Upper lobe of left lung (tissue), 6 donors: Measurements from ENCODE around the gene CXCL16. TPM values are rescaled to one million over a fixed set of nuclear protein-coding genes. Genes with fewer than 3 reads are reported as not detected.
"Not testable (repeated sequence)": the region's sequence is repeated elsewhere in the genome, so short reads cannot be mapped to it uniquely, and the experiment has no call there.

ENCODE experiments used
- ATAC-seq, 2 donors: fragments of 200-7000 bp; cut with Tn5 transposase; one replicate each; pipeline ENCODE4 v1.9.1; 2022; ENCODE audit warnings: mild to moderate bottlenecking in 2 of 2, moderate library complexity in 2 of 2; ENCODE audit not compliant: low FRiP score in 2 of 2
- DNase-seq, 2 donors: peaks; one replicate each; pipeline ENCODE4 v3.0.0-alpha.2; 2019 to 2020
- H3K27ac ChIP-seq, 4 donors: fragments of 200-600 bp; sonication (generic); one replicate each; pipeline ENCODE4 v1.5.1; 2016 to 2019
- H3K27me3 ChIP-seq, 4 donors: fragments of 200-600 bp; sonication (generic); one replicate each; pipeline ENCODE4 v1.5.1; 2017 to 2019
- H3K36me3 ChIP-seq, 4 donors: fragments of 200-600 bp; sonication (generic); one replicate each; pipeline ENCODE4 v1.5.1; 2016 to 2019
- H3K4me1 ChIP-seq, 4 donors: fragments of 200-600 bp; sonication (generic); one replicate each; pipeline ENCODE4 v1.5.1; 2018 to 2019
- H3K4me3 ChIP-seq, 4 donors: fragments of 200-600 bp; sonication (generic); one replicate each; pipeline ENCODE4 v1.5.1; 2017 to 2019; ENCODE audit warnings: mild to moderate bottlenecking in 2 of 4, moderate library complexity in 1 of 4
- H3K9me3 ChIP-seq, 4 donors: fragments of 200-600 bp; sonication (generic); one replicate each; pipeline ENCODE4 v1.5.1; 2018 to 2019
- CTCF ChIP-seq, 6 experiments: fragments of 450-650 bp in 4 of 6; fragments of 200-600 bp in 2 of 6; sonication (generic) in 2 of 6; IDR thresholded peaks; one replicate each; pipeline ENCODE4 v1.5.1; 2016 to 2019; ENCODE audit warnings: antibody characterized with exemption in 6 of 6
- EP300 ChIP-seq, 4 donors: sonication (generic); formaldehyde crosslinking; IDR thresholded peaks; one replicate each; pipeline ENCODE4 v1.5.1; 2017; ENCODE audit warnings: antibody characterized with exemption in 4 of 4, control low read depth in 2 of 4
- POLR2A ChIP-seq, 4 donors: fragments of 450-650 bp; IDR thresholded peaks; one replicate each; pipeline ENCODE4 v1.5.1; 2016 to 2017; ENCODE audit warnings: antibody characterized with exemption in 4 of 4, mild to moderate bottlenecking in 2 of 4
- POLR2AphosphoS5 ChIP-seq, 2 donors: sonication (generic); formaldehyde crosslinking; IDR thresholded peaks; one replicate each; pipeline ENCODE4 v1.5.1; 2017; ENCODE audit warnings: antibody characterized with exemption in 2 of 2
- WGBS, 2 donors: methylation state at CpG; one replicate each; pipeline ENCODE4 v1.1.5; 2017 to 2018; 5-methylcytosine and 5-hydroxymethylcytosine counted together
- total RNA-seq, 6 donors: library from RNA; depleted of rRNA in 4 of 6; stranded (reverse); fragments of >200 nt in 4 of 6; gene quantifications; one replicate each; pipeline versions ENCODE4 v1.1.0 to v1.2.1, GENCODE V29; 2016 to 2021
- donor health status: DM: no; HTN: no; CAD: no; lungs with moderate emphysema.
- donor health status: DM: no; HTN: yes; CAD: no; lungs with severe emphysema.

Gene CXCL16
- total RNA-seq, 6 donors from 2014 or later: 62.9 to 281 (median 122) TPM

- Histone ChIP-seq H3K9me3 (no peaks in the 10 kb centered on the region), H3K27me3 (no peaks in the 10 kb centered on the region), H3K4me3 (no peak overlapping the region), H3K27ac (no peak overlapping the region), H3K36me3 (peaks cover 0 to 29% (median 5%) of the 10 kb centered on the region in 4 donors), H3K4me1 (peaks cover 0 to 6% (median 0%) of the 10 kb centered on the region in 4 donors)
- TF ChIP-seq EP300 (IDR thresholded peaks at IDR 0.05): no peak
- TF ChIP-seq POLR2AphosphoS5 (IDR thresholded peaks at IDR 0.05): no peak
- TF ChIP-seq CTCF (IDR thresholded peaks at IDR 0.05): no peak
- TF ChIP-seq POLR2A (IDR thresholded peaks at IDR 0.05): no peak
- ATAC-seq (no peak), DNase-seq (no peak)
- 85 to 88% methylated on average over 2 of the region's 2 CpGs for WGBS, 2 donors
These were observed 49.0 kb downstream of the CXCL16 start for GRCh38 chr17:4690745-4691144.

DNA sequence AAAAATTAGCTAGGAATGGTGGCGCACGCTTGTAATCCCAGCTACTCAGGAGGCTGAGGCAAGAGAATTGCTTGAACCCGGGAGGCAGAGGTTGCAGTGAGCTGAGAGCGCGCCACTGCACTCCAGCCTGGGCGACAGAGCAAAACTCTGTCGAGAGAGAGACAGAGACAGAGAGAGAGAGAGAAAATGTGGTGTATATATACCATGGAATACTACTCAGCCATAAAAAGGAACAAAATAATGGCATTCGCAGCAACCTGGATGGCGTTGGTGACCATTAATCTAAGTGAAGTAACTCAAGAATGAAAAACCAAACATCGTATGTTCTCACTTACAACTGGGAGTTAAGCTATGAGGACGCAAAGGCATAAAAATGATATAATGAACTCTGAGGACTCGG lies 49.9 kb downstream of the CXCL16 start:
- DNase-seq, H3K4me1 ChIP-seq, ATAC-seq, H3K9me3 ChIP-seq, H3K4me3 ChIP-seq, H3K27me3 ChIP-seq, H3K27ac ChIP-seq: not testable (repeated sequence)
- peaks cover 0 to 36% (median 5%) of the 10 kb centered on the region in 4 donors for H3K36me3 ChIP-seq
- 88 to 89% methylated on average over 12 of the region's 12 CpGs for WGBS, 2 donors

DNA sequence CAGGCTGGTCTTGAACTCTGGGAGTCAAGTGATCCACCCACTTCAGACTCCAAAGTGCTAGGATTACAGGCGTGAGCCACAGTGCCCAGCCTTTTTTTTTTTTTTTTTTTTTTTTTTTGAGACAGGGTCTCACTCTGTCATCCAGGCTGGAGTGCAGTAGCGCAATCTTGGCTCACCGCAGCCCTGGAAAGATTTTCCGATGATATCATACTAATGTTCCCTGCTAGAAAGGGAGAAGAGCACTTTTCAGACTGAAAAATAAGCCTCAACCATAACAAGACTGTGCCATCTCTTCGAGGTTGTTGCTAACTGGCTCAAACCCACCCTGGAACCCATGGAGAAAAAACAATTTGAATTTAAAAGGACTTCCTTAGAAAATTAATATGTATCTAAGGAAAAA lies 56.0 kb downstream of the CXCL16 start:
- 92 to 98% methylated on average over 3 to 5 of the region's 5 CpGs for WGBS, 2 donors
- H3K9me3 ChIP-seq, H3K27ac ChIP-seq, H3K27me3 ChIP-seq, DNase-seq, H3K4me1 ChIP-seq, H3K4me3 ChIP-seq: not testable (repeated sequence)
- ATAC-seq: peak in 1 of 2 donors; percentile 93
- peaks cover 9 to 56% (median 21%) of the 10 kb centered on the region in 4 donors for H3K36me3 ChIP-seq

Other genes with a start within 250 kb of the CXCL16 start
- gene SPNS2, start 241.0 kb downstream of the CXCL16 start, total RNA-seq: 10 to 100 TPM; 41.8 to 89.1 (median 55.2) TPM
- 100 to 1,000 TPM in 1 of 6 donors, 10 to 100 TPM in 5; 45.2 to 151 (median 57.3) TPM for gene MYBBP1A, start 184.5 kb downstream of the CXCL16 start, total RNA-seq
- gene GGT6, start 179.4 kb downstream of the CXCL16 start, total RNA-seq: 10 to 100 TPM in 3 of 6 donors, 1 to 10 TPM in 3; 3.8 to 18.7 (median 9.7) TPM
- 1 to 10 TPM in 5 of 6 donors, under 1 TPM in 1; 0.49 to 7.3 (median 3.6) TPM for gene SMTNL2, start 155.4 kb downstream of the CXCL16 start, total RNA-seq
- 10 to 100 TPM in 3 of 6 donors, 1 to 10 TPM in 3; 2.4 to 26.0 (median 10.0) TPM for gene ALOX15, start 98.2 kb downstream of the CXCL16 start, total RNA-seq
- 10 to 100 TPM; 14.6 to 67.1 (median 34.2) TPM for gene PELP1, start 35.8 kb downstream of the CXCL16 start, total RNA-seq
- 100 to 1,000 TPM in 5 of 6 donors, 10 to 100 TPM in 1; 67.3 to 336 (median 176) TPM for gene ARRB2, start 29.3 kb downstream of the CXCL16 start, total RNA-seq
- gene MED11, start 8.5 kb downstream of the CXCL16 start, total RNA-seq: 10 to 100 TPM; 18.4 to 33.4 (median 24.2) TPM
- 10 to 100 TPM in 4 of 6 donors, 1 to 10 TPM in 2; 3.5 to 22.8 (median 11.9) TPM for gene ZMYND15, start 95 bp downstream of the CXCL16 start, total RNA-seq
- gene TM4SF5, start 32.0 kb upstream of the CXCL16 start, total RNA-seq: not detected
- gene VMO1, start 46.4 kb upstream of the CXCL16 start, total RNA-seq: 10 to 100 TPM in 4 of 6 donors, 1 to 10 TPM in 1, not detected in 1; 3.1 to 28.8 (median 13.4) TPM
- under 1 TPM in 2 of 6 donors, not detected in 4; 0.24 to 0.97 TPM for gene GLTPD2, start 49.0 kb upstream of the CXCL16 start, total RNA-seq
- 100 to 1,000 TPM in 4 of 6 donors, 10 to 100 TPM in 2; 44.0 to 149 (median 110) TPM for gene PSMB6, start 56.2 kb upstream of the CXCL16 start, total RNA-seq
- gene PLD2, start 67.2 kb upstream of the CXCL16 start, total RNA-seq: 10 to 100 TPM; 15.0 to 51.3 (median 37.6) TPM
- 100 to 1,000 TPM in 4 of 6 donors, 10 to 100 TPM in 2; 52.3 to 311 (median 136) TPM for gene MINK1, start 93.4 kb upstream of the CXCL16 start, total RNA-seq
- 1 to 10 TPM; 2.6 to 6.3 (median 3.4) TPM for gene C17orf107, start 159.6 kb upstream of the CXCL16 start, total RNA-seq
- 1 to 10 TPM in 3 of 6 donors, under 1 TPM in 1, not detected in 2; 0.61 to 1.7 (median 1.2) TPM for gene CHRNE, start 163.2 kb upstream of the CXCL16 start, total RNA-seq
- gene GP1BA, start 192.3 kb upstream of the CXCL16 start, total RNA-seq: 1 to 10 TPM in 1 of 6 donors, under 1 TPM in 4, not detected in 1; 0.23 to 1.4 (median 0.59) TPM
- 10 to 100 TPM; 37.5 to 69.2 (median 47.9) TPM for gene SLC25A11, start 200.1 kb upstream of the CXCL16 start, total RNA-seq
- gene RNF167, start 200.3 kb upstream of the CXCL16 start, total RNA-seq: 100 to 1,000 TPM in 2 of 6 donors, 10 to 100 TPM in 4; 41.9 to 130 (median 72.9) TPM
- 100 to 1,000 TPM; 403 to 814 (median 641) TPM for gene PFN1, start 208.6 kb upstream of the CXCL16 start, total RNA-seq
- gene ENO3, start 211.2 kb upstream of the CXCL16 start, total RNA-seq: 10 to 100 TPM in 3 of 6 donors, 1 to 10 TPM in 3; 4.3 to 49.2 (median 10.6) TPM
- gene SPAG7, start 227.9 kb upstream of the CXCL16 start, total RNA-seq: 10 to 100 TPM; 48.2 to 66.4 (median 63.8) TPM
- 100 to 1,000 TPM in 2 of 6 donors, 10 to 100 TPM in 4; 27.1 to 162 (median 50.8) TPM for gene CAMTA2, start 247.7 kb upstream of the CXCL16 start, total RNA-seq